GM23248 (cell line): ENCODE data around the gene NHS.

ENCODE experiments used
- EZH2 ChIP-seq: fragments of 200-600 bp; sonication (generic); IDR thresholded peaks from 2 replicates; pipeline ENCODE4 v1.6.1; 2018; ENCODE audit warnings: antibody characterized with exemption, mild to moderate bottlenecking; ENCODE audit not compliant: insufficient read depth, poor library complexity, severe bottlenecking
- EZH2phosphoT487 ChIP-seq: fragments of 200-600 bp; sonication (generic); IDR thresholded peaks from 2 replicates; pipeline ENCODE4 v1.6.1; 2018; ENCODE audit warnings: antibody characterized with exemption, moderate library complexity, mild to moderate bottlenecking, low read depth; ENCODE audit not compliant: insufficient read depth

GRCh38 chrX:17592117-17592516 lies 217.1 kb downstream of the NHS start:
- TF ChIP-seq EZH2 (no peak), EZH2phosphoT487 (no peak)
